GM12878 (cell line): Measurements from ENCODE around the gene C18orf63. TPM values are rescaled to one million over a fixed set of nuclear protein-coding genes. Genes with fewer than 3 reads are reported as not detected.

Experiments used
- ATAC-seq: fragments of 200-7000 bp; cut with Tn5 transposase; 3 replicates; pipeline ENCODE4 v1.9.1; 2020; ENCODE audit warnings: mild to moderate bottlenecking, moderate library complexity
- BruUV-seq: library from RNA; stranded (reverse); fragments of 400-500 nt; replicated peaks from 2 replicates; lab custom pipeline; 2021; lab: Mats Ljungman, UMichigan
- CTCF ChIA-PET: fragments of 300-600 bp; sonication (Branson Sonifier 250); formaldehyde crosslinking; extraction: SDS; loops from one replicate; lab custom pipeline; 2021; ENCODE audit warnings: inconsistent platforms; lab: Yijun Ruan, JAX
- POLR2A ChIA-PET: fragments of 350-600 bp; formaldehyde crosslinking; extraction: SDS; loops from one replicate; lab custom pipeline; 2021; ENCODE audit warnings: inconsistent platforms; lab: Charles Lee
- RAD21 ChIA-PET: fragments of 300-600 bp; sonication (Branson Sonifier 250); formaldehyde crosslinking; loops from one replicate; lab custom pipeline; 2023; ENCODE audit warnings: antibody characterized with exemption; ENCODE audit not compliant: unreplicated experiment; lab: Charles Lee
- SMC1A ChIA-PET: fragments of 300-600 bp; sonication (Branson Sonifier 250); formaldehyde crosslinking; loops from one replicate; lab custom pipeline; 2023; ENCODE audit not compliant: unreplicated experiment, uncharacterized antibody; lab: Charles Lee
- DNase-seq: peaks from one replicate; pipeline ENCODE4 v3.0.0-alpha.2; 2011; ENCODE audit warnings: low read depth, low spot score
- FAIRE-seq: peaks from 3 replicates; lab custom pipeline; 2011; peaks lifted over from hg19 to GRCh38; lab: Jason Lieb, UNC
- H2AFZ ChIP-seq: 2 replicates; pipeline ENCODE4 v1.6.0; 2011; ENCODE audit warnings: low read depth, low read length, control low read depth; ENCODE audit not compliant: control insufficient read depth
- H3K27ac ChIP-seq: 2 replicates; pipeline ENCODE4 v1.5.1; 2011; ENCODE audit warnings: control low read depth; ENCODE audit not compliant: control insufficient read depth, insufficient read depth
- H3K27me3 ChIP-seq, 2 experiments: replicated peaks in 1 of 2; 2 replicates each; pipeline versions ENCODE4 v1.6.0 to v1.6.1; 2011; ENCODE audit warnings: low read length in 1 of 2; ENCODE audit not compliant: control insufficient read depth in 2 of 2, insufficient read depth in 2 of 2
- H3K36me3 ChIP-seq, 2 experiments: 2 replicates each; pipeline ENCODE4 v1.5.1; 2011; ENCODE audit warnings: low read length in 1 of 2; ENCODE audit not compliant: control insufficient read depth in 2 of 2, insufficient read depth in 2 of 2
- H3K4me1 ChIP-seq: 2 replicates; pipeline ENCODE4 v1.6.1; 2011; ENCODE audit warnings: mild to moderate bottlenecking, low read length, moderate library complexity, mixed read lengths; ENCODE audit not compliant: control insufficient read depth, insufficient read depth
- H3K4me2 ChIP-seq: 2 replicates; pipeline ENCODE4 v1.6.0; 2011; ENCODE audit warnings: control low read depth; ENCODE audit not compliant: control insufficient read depth, insufficient read depth
- H3K4me3 ChIP-seq: fragments of 200-600 bp; sonication (generic); 2 replicates; pipeline ENCODE4 v1.5.1; 2016
- H3K79me2 ChIP-seq: 2 replicates; pipeline ENCODE4 v1.6.0; 2011; ENCODE audit warnings: low read length; ENCODE audit not compliant: control insufficient read depth, insufficient read depth
- H3K9ac ChIP-seq: 2 replicates; pipeline ENCODE4 v1.8.0; 2011; ENCODE audit warnings: low read length, control low read depth, mixed read lengths; ENCODE audit not compliant: control insufficient read depth, insufficient read depth
- H3K9me3 ChIP-seq: replicated peaks from 3 replicates; pipeline ENCODE4 v1.5.1; 2011; ENCODE audit warnings: mild to moderate bottlenecking, low read length; ENCODE audit not compliant: control insufficient read depth, insufficient read depth
- H4K20me1 ChIP-seq: 2 replicates; pipeline ENCODE4 v1.6.0; 2011; ENCODE audit not compliant: control insufficient read depth, insufficient read depth
- ASH2L ChIP-seq: fragments of 300-600, 200-600 bp; sonication (generic); IDR thresholded peaks from 2 replicates; pipeline ENCODE4 v1.6.1; 2017; ENCODE audit warnings: low read depth, mild to moderate bottlenecking, borderline replicate concordance
- BACH1 ChIP-seq: fragments of 450-650 bp; IDR thresholded peaks from 2 replicates; pipeline ENCODE4 v1.6.1; 2017; ENCODE audit warnings: mild to moderate bottlenecking, borderline replicate concordance
- KLF5 ChIP-seq: fragments of 450-650 bp; IDR thresholded peaks from 2 replicates; pipeline ENCODE4 v1.6.1; 2014; ENCODE audit warnings: mild to moderate bottlenecking; ENCODE audit not compliant: partially characterized antibody
- LARP7 ChIP-seq: fragments of 450-650 bp; IDR thresholded peaks from 2 replicates; pipeline ENCODE4 v1.6.1; 2017; ENCODE audit warnings: mild to moderate bottlenecking
- MEF2B ChIP-seq: fragments of 450-650 bp; IDR thresholded peaks from 2 replicates; pipeline ENCODE4 v1.6.1; 2018; ENCODE audit warnings: mild to moderate bottlenecking, moderate library complexity; ENCODE audit not compliant: partially characterized antibody, poor library complexity, severe bottlenecking
- MTA3 ChIP-seq: IDR thresholded peaks from 2 replicates; pipeline ENCODE4 v1.6.1; 2012; ENCODE audit warnings: low read length, inconsistent platforms, borderline replicate concordance
- NBN ChIP-seq: fragments of 450-650 bp; IDR thresholded peaks from 2 replicates; pipeline ENCODE4 v1.6.1; 2016
- POLR2AphosphoS5 ChIP-seq: IDR thresholded peaks from 2 replicates; pipeline ENCODE4 v1.6.1; 2011; ENCODE audit warnings: mild to moderate bottlenecking, low read length, inconsistent platforms
- SMARCA5 ChIP-seq: fragments of 450-650 bp; IDR thresholded peaks from 2 replicates; pipeline ENCODE4 v1.6.1; 2017; ENCODE audit warnings: mild to moderate bottlenecking
- SREBF1 ChIP-seq: IDR thresholded peaks from 2 replicates; pipeline ENCODE4 v1.6.1; 2012; ENCODE audit warnings: mild to moderate bottlenecking, low read length
- TCF12 ChIP-seq: IDR thresholded peaks from 2 replicates; pipeline ENCODE4 v1.6.1; 2011; ENCODE audit warnings: low read depth, mild to moderate bottlenecking, low read length
- TCF3 ChIP-seq: IDR thresholded peaks from 2 replicates; pipeline ENCODE4 v1.6.1; 2012; ENCODE audit warnings: low read depth, mild to moderate bottlenecking, low read length, borderline replicate concordance; ENCODE audit not compliant: insufficient read depth
- ZNF217 ChIP-seq: fragments of 450-650 bp; IDR thresholded peaks from 2 replicates; pipeline ENCODE4 v1.6.1; 2017; ENCODE audit warnings: antibody characterized with exemption, mild to moderate bottlenecking
- WGBS: methylation state at CpG from one replicate; pipeline ENCODE4 v1.1.6; 2016; ENCODE audit warnings: low lambda C conversion rate; ENCODE audit not compliant: insufficient replicate concordance, insufficient coverage; ENCODE audit errors: missing lambda C conversion rate; 5-methylcytosine and 5-hydroxymethylcytosine counted together
- in situ Hi-C: fragments of 300-500 bp; cut with MboI; formaldehyde crosslinking; loops from 9 replicates; pipeline ENCODE4 v1.14.3; 2018; ENCODE audit warnings: mixed read lengths
- intact Hi-C: fragments of 100-400 bp; cut with micrococcal nuclease; formaldehyde crosslinking; loops from one replicate; pipeline ENCODE4 v1.14.2; 2022; ENCODE audit not compliant: unreplicated experiment
- polyA plus RNA-seq, 11 experiments: library from polyadenylated mRNA; depleted of rRNA in 4 of 11; unstranded in 6 of 11; stranded (reverse) in 5 of 11; fragments of >200 nt; fragmentation: Nextera tagmentation in 4 of 11; fragmentation: Illumina TruSeq in 1 of 11; extraction: Ambion mirVana in 4 of 11; extraction: Trizol in 1 of 11; gene quantifications; 1 replicate in 1 of 11; 2 replicates in 10 of 11; pipeline versions ENCODE4 v1.2.1 to v1.2.3, GENCODE V29; 2011 to 2016; ENCODE audit warnings: inconsistent platforms in 2 of 11, missing spikeins in 2 of 11, low read depth in 1 of 11
- total RNA-seq, 4 experiments: library from RNA; depleted of rRNA in 3 of 4; stranded (reverse); fragments of >200 nt in 3 of 4; fragmentation: Illumina TruSeq in 1 of 4; extraction: Trizol in 1 of 4; gene quantifications; 2 replicates each; pipeline versions ENCODE4 v1.2.1 to v1.2.3, GENCODE V29; 2013 to 2021
- TF ChIP-seq, protein P1 (sequence below): fragments of 450-650 bp; IDR thresholded peaks from 2 replicates; pipeline ENCODE4 v1.6.1; 2016; ENCODE audit warnings: mild to moderate bottlenecking
- TF ChIP-seq, protein P2 (sequence below): fragments of 450-650 bp; IDR thresholded peaks from 2 replicates; pipeline ENCODE4 v1.6.1; 2017; ENCODE audit warnings: mild to moderate bottlenecking, moderate library complexity

The C18orf63 gene
- total and polyA plus RNA-seq, 10 of the 15 experiments (the other 5 are each of a cell fraction or from before 2014, with no cell fraction given) = not detected

DNA sequence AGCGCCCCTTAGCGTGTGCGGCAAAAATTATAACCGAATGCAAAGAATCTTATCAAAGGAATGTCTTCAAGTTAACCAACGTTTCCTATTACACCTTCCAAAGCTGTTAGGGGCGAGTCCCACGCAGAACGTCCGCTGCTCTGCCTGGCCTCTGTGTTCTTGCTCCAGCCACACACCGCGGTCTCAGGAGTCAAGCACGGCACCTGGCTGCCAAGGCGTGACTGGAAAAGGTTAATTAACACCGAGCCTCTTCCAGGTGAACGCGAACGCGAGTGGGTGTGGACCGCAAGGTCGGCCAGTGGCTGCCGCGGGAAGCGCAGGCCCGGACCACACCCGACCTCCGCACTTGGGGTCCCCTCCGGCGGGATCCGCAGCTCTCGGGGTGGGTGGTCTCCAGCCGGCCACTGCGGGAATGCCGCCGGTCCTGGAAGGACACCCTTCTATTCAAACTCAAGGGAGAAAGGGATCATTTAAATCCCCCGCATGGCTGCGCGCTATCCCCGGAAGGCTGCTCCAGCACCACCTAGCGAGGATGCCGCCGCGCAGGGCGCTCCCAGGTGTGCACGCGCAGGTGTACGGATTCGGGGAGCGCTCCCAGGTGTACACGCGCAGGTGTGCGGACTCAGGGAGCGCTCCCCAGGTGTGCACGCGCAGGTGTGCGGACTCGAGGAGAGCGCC is 24.7 kb upstream of the C18orf63 start (continued):
- TF ChIP-seq ASH2L = no peak
- TF ChIP-seq SREBF1 = no peak
- TF ChIP-seq, protein P1, sequence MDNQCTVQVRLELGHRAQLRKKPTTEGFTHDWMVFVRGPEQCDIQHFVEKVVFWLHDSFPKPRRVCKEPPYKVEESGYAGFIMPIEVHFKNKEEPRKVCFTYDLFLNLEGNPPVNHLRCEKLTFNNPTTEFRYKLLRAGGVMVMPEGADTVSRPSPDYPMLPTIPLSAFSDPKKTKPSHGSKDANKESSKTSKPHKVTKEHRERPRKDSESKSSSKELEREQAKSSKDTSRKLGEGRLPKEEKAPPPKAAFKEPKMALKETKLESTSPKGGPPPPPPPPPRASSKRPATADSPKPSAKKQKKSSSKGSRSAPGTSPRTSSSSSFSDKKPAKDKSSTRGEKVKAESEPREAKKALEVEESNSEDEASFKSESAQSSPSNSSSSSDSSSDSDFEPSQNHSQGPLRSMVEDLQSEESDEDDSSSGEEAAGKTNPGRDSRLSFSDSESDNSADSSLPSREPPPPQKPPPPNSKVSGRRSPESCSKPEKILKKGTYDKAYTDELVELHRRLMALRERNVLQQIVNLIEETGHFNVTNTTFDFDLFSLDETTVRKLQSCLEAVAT = peak; percentile 55; the same call in 1 of the 2 replicates
- TF ChIP-seq BACH1 = no peak
- no peak for TF ChIP-seq KLF5

DNA sequence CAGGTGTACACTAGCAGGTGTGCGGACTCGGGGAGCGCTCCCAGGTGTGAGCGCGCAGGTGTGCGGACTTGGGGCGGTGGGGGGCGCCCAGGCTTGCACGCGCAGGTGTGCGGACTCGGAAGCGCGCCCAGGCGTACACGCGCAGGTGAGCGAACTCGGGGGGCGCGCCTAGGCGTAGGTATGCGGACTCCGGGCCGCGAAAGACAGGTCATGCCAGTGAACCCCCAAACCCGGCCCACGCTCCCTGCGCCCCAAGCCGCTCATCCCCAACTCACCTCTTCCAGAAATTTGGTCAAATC is 24.2 kb upstream of the C18orf63 start:
- no TSS peak for BruUV-seq
- TF ChIP-seq SMARCA5 (0 out of 2 replicates have a peak, but pooled peaks have one; percentile 83), ZNF217 (0 out of 2 replicates have a peak, but pooled peaks have one; percentile 76), TCF3 (0 out of 2 replicates have a peak, but pooled peaks have one; percentile 8), LARP7 (0 out of 2 replicates have a peak, but pooled peaks have one; percentile 22), NBN (no peak), MTA3 (no peak), MEF2B (no peak), TCF12 (0 out of 2 replicates have a peak, but pooled peaks have one; percentile 33), POLR2AphosphoS5 (no peak)
- TF ChIP-seq, protein P2, sequence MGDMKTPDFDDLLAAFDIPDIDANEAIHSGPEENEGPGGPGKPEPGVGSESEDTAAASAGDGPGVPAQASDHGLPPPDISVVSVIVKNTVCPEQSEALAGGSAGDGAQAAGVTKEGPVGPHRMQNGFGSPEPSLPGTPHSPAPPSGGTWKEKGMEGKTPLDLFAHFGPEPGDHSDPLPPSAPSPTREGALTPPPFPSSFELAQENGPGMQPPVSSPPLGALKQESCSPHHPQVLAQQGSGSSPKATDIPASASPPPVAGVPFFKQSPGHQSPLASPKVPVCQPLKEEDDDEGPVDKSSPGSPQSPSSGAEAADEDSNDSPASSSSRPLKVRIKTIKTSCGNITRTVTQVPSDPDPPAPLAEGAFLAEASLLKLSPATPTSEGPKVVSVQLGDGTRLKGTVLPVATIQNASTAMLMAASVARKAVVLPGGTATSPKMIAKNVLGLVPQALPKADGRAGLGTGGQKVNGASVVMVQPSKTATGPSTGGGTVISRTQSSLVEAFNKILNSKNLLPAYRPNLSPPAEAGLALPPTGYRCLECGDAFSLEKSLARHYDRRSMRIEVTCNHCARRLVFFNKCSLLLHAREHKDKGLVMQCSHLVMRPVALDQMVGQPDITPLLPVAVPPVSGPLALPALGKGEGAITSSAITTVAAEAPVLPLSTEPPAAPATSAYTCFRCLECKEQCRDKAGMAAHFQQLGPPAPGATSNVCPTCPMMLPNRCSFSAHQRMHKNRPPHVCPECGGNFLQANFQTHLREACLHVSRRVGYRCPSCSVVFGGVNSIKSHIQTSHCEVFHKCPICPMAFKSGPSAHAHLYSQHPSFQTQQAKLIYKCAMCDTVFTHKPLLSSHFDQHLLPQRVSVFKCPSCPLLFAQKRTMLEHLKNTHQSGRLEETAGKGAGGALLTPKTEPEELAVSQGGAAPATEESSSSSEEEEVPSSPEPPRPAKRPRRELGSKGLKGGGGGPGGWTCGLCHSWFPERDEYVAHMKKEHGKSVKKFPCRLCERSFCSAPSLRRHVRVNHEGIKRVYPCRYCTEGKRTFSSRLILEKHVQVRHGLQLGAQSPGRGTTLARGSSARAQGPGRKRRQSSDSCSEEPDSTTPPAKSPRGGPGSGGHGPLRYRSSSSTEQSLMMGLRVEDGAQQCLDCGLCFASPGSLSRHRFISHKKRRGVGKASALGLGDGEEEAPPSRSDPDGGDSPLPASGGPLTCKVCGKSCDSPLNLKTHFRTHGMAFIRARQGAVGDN = 0 out of 2 replicates have a peak, but pooled peaks have one; percentile 14
- SMC1A ChIA-PET = no interaction called here
- ATAC-seq = no peak
- POLR2A ChIA-PET = no interaction called here
- Histone ChIP-seq H3K79me2 (peaks cover 5% of the 10 kb centered on the region; the same call in 1 of the 2 replicates), H3K4me3 (peak overlapping the region; percentile 68), H3K4me1 (peaks cover 3% of the 10 kb centered on the region), H3K36me3 (no peaks in the 10 kb centered on the region), H3K27ac (no peak overlapping the region), H3K4me2 (peak overlapping the region; percentile 76), H2AFZ (peak overlapping the region; percentile 91), H3K27me3 (no peaks in the 10 kb centered on the region), H3K9ac (peak overlapping the region; percentile 67; the same call in 1 of the 2 replicates), H3K9me3 (no peaks in the 10 kb centered on the region; the same call in 2 of the 3 replicates), H4K20me1 (no peaks in the 10 kb centered on the region)
- intact Hi-C loops (loop anchor here (5.0 kb wide), 1 partner anchor 206 kb away; the partner anchor contains the start of gene CNDP2), in situ Hi-C loops (no loop called here)
- RAD21 ChIA-PET = interaction anchor here (1.9 kb wide), 1 partner anchor 27 kb away, joined by 7 read pairs; no protein-coding TSS in a partner anchor
- FAIRE-seq = no peak
- CTCF ChIA-PET = interaction anchor here (0.6 to 1.1 kb wide), 2 partner anchors 51 to 206 kb away, joined by 3 read pairs; no protein-coding TSS in a partner anchor
- 1% methylated on average over 30 of the region's 30 CpGs for WGBS
- no peak for DNase-seq
